GM18861 (cell line): ENCODE measurements around the gene SMIM20.
A peak's percentile ranks its signal among the peaks of the same experiment; 100 is the strongest.

Experiments used
- ATAC-seq: cut with Tn5 transposase; IDR thresholded peaks from one replicate; pipeline ENCODE4 v1.9.1; 2021; ENCODE audit not compliant: unreplicated experiment

SMIM20 gene

DNA sequence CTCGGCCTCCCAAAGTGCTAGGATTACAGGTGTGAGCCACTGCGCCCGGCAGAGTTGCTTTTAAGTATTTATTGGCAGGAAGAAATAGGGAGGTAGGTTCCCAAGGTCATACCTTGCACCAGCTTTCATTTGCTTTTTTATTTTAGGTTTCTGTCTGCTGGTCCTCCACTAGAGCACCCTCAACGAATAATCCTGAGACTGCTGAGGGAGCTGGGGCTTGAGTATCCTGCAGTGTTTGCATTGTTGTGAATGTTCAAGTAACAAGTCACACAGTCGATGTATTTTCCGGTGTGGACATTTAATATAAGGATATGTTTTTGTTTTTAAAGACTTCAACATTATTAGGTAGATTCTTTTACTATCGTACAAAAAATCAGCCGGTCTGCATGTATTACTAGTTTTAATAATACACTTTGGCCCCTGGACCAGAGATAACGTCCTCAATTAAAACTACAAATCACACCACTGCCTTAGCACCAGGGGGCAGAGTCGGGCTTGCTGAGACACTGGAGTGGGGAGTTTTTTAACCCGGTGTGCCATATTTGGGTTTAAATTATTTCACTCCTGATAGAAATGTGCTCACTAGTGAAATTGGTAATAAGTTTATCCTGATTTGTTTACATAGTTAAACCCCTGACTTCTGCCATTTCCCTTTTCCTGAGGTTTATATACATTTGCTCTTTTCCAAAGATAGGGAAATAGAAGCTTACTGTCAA lies 11.6 kb downstream of the SMIM20 start:
- ATAC-seq: peak; percentile 62

DNA sequence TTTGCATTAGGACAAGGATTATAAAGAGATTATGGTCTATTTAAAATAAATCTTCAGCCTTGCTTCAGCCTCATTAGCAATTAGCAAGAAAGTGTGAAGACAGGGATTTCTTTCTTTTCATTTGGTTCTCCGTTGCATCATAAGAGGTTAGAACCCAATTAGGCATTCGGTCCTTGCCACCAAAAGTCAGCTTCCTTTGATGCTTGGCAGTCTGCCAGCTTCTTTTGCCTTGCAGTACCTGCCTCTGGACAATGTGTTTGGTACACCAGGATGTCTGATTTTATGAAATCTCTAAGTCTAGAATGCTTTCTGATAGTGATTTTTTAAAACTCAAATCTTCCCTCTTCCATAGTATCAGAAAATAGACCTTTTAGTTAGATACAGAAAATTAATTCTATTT lies 12.4 kb downstream of the SMIM20 start:
- no peak for ATAC-seq

DNA sequence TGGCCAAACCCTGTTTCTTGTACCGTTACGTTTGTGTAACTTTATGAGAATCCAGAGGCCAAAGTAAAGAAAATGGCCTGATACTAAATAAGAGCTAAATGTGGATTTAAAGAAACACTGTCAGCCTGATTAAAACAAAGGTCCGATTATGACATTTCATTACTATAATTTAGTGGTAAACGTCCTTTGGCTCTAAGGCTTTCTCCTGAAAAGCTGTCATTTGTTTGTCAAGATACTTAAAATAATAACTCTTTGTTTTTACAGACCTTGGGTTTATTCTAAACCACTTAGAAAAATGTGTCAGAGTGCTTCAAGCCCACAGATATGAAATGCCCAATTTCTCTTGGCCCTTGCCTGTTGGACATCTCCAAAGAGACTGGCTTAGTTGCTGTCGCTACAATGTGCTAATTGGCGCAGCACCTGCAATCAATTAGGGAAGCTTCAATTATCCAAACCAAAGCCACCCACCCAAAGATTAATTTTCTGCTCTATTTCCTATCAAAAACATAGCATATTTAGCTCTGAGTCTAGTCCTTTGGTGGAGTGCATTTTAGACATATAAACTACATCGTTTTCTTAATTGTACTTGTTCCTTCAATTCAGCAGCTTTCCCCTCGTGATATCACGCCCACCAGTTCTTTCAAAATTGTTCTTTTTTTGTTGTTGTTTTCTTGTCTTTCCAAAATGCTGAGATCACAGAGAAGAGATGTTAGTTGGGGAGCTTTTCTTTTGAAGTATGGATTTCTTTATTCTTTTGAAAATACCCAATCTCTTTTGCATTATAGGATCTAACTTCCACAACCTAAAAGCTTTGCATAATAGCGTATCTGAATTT lies 13.6 kb downstream of the SMIM20 start:
- no peak for ATAC-seq

DNA sequence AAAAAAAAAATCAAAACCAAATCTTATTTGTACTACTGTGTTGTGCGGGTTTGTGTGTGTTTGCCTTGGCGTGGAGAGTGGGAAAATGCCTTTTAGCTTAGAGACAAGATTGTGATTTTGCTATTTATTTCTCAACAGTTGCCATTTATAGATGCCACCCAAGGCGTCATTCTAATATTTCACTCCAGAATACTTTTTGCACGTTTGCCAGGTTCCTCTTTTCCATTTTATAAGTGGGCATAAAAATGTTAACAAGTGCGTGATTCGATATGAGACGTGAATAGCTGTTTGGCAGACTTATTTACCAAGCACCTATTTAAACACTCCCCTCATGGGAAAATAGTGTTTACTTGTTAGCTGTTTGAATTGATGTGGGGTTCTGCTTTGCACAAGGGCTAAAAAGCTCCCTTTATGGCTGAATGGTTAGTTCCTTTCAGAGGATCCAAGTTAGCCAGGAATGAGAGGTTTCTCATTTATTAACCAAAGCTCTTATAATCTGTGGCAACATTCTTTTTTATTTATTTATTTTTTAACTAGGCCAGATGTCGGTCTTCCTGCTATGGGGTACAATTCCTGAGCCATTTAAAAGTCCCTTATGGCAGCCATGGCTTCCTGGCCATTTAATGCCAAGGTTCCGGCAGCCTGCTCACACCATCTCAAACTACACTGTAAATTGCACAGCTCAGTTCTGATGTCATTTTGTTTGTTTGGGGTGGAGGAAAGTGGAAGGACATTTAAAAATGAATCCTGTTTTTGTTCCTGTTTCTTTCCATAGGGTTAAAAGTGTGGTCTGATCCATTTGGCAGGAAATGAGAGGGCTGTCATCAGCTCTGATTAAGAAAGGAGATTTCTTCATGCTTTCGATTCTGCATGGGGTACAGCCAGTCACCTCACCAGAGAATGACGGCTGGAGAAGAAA lies 14.6 kb downstream of the SMIM20 start:
- no peak for ATAC-seq

DNA sequence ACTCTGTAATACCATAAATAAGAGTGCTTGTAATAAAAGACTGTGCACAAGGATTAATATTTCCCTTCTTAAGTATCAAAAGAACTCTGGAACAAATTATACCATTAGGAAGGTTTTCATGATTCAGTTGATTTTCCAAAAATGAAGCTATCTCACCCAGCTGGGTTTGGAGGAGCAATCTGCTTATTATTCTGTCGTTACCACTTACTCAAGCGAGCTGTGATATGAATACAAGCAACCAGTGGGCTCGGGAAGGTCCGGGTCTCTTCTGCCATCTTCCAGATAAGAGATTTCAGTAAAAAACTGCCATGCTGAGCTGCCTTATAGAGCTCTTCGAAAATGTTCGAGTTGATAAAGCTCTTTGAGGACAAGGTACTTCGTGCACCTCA lies 15.3 kb downstream of the SMIM20 start:
- ATAC-seq: no peak

DNA sequence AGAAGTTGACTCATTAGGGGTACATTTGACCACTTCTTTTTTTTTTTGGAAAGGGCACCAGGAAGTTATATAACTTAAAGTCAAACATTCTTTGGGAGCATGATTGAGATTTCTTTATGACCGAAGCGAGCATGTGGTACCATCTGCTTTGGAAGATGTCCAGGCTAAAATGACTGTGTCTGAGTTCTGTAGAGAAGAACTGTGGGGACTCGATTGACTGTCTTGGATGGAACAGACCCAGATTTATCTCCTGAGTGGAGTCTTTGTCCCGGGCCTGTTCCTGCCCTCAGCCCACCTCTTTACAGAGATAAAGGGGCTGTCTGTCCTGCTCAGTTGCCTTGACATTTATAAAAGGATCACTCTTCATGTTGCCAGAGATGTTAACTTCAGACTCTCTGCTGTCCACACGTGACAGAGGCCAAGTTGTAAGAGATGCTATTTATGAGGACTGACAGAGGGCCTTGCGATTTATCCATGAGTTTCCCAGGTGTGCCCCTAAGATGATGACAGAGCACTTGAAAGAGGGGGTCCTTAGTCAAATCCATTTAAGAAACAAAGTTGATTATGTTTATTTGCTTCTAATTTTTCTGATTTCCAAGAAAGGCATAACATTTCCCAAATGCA lies 16.8 kb downstream of the SMIM20 start:
- no peak for ATAC-seq

DNA sequence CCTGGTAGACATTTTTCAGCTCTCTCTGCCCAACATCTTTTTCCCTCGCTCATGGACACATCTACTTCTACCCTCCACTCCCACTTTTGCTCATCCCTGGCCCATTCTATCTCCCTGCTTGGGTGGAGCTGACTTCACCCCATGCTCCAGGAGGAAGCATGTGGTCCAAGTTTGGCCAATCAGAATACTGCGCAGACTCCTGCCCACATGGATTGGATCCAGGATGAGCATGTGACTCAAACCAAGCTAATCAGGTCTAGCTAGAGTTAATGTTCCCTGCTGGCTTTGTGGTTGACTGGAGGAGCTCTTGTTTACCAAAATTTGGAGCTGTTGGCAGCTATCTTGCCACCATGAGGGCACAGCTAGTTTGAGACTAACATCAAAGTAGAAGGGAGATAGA lies 22.7 kb downstream of the SMIM20 start:
- no peak for ATAC-seq

DNA sequence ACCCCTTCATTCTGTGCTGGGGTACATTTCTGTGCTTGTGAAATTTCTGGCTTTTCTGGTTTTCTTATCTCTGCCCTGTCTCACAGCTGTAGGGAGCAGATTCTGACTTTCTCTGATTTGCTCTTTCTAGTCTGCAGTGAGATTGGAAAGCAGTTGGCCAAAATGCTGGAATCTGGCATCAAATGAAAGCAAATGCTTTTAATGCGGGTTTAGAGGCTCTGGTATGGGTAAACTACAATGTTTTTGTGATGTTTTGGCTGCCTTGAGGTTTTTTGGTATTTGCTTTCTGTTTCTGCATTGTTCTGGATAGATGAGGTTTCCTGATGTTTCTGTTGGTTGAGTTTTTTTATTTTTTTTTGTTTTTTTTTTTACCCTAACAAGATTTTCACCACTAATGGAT lies 23.8 kb downstream of the SMIM20 start:
- ATAC-seq: no peak

DNA sequence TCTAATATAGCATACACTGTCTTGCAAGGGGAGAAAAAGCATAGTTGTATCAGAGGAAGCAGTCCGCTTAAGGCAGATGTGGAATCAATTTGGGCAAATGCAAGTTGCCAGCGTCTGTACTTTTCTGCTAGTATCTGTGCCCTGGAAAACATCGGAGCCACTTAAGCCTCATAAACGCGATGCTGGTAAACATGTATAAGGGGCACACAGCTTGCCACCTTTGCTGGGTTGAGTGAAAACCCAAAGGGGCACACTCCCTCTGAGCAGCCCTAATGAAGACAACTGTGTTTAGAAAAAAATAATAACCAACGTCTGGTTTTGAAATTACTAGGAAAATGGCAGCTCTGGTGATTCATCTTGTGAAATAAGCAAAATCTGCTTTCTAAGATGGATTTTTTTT lies 24.3 kb downstream of the SMIM20 start:
- peak; percentile 26 for ATAC-seq

DNA sequence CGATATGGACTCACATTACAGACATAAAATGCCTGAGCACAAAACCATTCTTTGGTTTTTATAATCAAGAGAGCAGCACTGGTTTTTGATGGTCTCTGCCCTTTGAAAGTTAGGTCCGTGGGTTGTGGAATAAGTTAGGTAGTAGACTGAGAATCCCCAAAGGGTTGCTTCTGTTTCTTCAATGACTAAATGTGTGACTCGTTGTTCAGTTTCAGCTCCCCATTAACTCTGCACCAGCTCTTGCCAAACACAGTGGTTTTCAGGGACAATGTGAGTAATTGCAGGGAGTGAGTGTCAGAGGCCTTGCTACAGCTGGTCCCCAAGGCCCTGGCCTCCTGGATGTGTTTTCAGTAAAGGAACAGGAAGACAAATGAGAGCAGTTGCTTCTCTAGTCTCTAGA lies 24.8 kb downstream of the SMIM20 start:
- peak; percentile 95 for ATAC-seq

DNA sequence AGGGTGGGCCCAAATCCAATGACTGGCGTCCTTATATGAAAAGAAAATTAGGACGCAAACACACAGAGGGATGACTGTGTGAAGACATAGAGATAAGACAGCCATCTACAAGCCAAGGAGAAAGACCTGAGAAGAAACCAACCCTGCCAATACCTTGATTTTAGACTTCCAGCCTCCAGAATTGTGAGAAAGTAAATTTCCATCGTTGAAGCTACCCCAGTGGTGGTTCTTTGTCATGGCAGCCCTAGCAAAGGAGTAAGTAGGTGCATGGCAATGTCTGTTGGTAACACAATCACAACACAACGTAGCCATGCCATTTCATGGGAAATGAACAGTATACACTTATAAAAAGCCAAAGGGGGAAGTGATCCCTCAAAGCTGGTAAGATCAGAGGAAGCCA lies 25.3 kb downstream of the SMIM20 start:
- ATAC-seq: no peak

DNA sequence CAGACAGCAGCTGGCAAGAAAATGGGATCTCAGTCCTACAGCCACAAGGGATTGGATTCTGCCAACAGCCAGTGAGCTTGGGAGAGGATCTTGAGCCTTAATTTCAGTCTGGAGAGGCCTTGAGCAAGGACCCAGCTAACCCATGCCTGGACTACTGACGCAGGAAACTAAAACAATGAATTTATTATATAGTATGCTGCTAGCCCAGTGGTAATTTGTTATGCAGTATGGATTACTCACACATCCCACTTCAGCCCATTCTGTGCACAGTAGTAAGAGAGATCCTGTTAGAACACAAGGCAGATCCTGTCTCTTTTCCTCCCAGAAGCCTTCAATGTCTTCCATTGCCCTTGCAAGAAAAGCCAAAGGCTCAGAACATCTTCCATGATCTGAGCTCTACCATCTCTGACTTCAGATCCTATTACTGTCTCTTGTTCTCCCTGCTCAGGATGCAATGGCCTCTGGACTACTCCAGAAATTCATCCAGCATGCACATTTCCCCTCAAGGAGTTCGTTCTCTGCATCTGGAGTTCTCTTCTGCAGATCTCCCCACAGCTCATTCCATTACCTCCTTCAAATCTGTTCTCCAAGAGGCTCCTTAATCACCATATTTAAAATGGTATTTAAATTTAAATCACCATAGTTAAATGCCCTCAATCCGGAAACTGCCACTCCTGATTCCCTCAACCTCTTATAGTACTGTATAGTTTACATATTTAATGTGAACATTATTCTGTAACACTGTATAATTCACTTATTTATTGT lies 27.6 kb downstream of the SMIM20 start:
- ATAC-seq: no peak

DNA sequence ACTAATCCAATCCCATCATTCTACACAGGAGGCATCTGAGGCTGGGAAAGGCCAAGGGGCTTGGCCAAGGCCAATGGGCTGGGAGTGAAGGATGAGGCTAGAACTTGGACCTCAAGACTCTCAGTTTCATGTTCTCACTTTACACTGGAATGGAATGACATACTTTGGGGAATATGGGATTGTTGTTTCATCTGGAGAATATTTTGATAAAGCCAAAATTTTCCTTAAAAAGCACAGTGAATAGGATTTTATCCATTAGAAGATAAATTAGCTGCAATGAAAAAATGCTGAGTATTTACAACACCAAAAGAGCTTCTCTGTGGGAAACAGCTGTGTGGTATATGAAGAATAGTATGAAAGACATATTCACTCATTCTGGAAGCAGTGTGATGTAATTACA lies 29.3 kb downstream of the SMIM20 start:
- ATAC-seq: no peak

DNA sequence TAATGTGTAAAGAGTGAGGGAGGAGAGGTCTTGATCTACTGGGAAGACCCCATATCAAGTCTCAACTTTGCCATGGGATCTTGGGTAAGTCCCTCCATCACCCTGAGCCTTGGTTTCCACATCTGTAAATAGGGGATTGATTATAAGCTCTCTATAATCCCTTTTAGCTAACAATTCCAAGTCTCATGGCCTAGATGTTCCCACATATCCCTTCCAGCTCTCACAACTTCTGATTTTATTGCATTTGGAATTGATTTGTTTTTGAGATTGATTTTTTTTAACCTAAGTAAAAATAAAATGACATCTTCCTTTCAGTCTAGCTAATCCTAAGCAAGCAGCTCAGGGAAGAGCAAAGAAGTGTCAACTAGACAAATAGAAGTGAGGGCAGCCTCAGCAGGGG lies 29.8 kb downstream of the SMIM20 start:
- no peak for ATAC-seq

DNA sequence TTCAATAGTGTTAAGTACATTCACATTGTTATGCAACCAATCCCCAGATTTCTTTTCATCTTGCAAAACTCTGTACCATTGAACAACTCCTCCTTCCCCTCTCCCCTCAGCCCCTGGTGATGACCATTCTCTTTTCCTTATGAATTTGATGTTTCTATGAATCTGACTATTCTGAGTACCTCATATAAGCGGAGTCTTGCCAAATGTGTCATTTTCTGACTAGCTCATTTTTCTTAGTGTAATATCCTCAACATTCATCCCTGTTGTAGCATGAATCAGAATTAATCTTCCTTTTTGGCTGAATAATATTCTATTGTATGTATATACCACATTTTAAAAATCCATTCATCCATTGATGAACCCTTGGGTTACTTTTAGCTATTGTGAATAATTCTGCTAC lies 34.0 kb downstream of the SMIM20 start:
- no peak for ATAC-seq

DNA sequence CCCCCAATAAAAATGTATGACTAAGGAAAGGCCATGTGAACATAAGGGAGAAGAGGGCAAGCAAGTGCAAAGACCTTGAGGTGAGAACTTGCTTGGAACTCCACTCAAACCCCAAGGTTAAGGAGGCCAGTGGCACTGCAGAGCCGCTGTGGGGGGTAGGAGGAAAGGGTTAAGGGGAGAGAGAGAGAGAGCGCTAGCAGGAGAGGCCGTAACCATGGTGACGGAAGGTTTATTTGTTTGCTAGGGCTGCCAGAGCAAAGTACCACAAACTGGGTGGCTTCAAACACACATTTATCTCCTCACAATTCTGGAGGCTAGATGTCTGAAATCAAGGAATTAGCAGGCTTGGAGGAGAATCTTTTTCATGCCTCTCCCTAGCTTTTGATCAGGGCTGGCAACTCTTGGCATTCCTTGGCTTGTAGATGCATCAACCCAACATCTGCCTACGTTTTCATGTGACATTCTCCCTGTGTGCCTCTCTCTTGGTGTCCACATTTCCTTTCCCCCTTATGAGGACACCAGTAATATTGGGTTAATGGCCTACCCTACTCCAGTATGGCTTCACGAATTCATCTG lies 35.2 kb downstream of the SMIM20 start:
- no peak for ATAC-seq

DNA sequence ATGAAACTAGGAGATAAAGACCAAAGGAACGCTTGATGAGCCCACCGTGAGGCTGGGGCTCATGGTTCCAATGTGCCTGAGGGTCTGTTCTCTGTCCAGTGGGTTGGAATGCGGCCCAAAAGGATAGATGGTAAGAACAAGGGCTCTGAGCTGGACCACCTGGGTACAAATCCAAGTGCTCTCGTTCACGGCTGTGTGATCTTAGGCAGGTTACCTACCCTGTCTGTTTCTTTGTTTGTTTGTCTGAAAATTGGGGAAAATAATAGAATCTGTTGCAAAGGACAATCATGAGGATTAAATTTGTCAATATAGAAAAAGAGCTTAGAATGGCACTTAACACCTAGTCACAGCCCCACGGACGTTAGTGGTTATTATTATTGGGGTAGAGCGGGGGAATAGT lies 36.0 kb downstream of the SMIM20 start:
- ATAC-seq: no peak

DNA sequence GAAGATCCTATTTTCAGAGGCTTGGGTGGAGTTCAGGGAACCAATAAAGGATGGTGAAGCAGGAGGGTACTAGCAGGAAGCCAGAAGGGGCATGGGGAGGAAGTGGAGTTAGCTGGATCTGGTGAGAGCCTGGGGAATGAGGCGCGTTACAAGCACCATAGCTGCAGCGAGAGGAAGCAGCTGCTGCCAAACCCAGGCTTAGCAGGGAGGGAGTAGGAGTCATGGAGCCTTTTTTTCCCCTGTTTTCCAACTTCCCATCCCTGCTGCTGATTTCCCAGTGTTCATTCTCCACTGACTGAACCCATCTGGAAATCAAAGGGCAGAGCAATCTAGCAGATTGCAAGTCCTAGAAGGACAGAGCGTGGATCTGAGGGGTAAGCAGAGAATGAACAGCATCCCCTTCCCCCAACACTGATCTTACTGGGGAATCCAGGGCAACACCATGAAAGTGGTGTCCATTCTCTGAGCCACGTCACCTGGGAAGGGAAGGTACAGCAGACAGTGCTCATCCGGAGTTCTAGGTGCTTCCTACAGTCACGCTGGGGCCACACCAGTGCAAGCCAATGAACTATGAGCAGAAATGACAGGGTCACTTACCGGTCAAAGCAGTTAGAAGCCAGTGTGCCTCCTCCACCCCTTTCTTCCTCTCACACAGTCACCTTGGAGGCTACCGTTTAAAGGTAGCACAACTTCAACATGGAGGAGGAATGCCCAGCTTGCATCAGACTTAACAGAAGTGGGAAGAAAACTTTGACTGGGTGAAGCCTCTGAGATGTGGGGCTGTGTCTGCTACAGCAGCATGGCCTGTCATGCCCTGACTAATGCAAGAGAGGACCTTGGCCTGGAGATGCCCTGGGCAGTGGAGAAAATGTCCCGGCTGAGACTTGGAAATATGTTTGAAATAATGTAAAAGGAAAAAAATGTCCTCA lies 36.7 kb downstream of the SMIM20 start:
- no peak for ATAC-seq

DNA sequence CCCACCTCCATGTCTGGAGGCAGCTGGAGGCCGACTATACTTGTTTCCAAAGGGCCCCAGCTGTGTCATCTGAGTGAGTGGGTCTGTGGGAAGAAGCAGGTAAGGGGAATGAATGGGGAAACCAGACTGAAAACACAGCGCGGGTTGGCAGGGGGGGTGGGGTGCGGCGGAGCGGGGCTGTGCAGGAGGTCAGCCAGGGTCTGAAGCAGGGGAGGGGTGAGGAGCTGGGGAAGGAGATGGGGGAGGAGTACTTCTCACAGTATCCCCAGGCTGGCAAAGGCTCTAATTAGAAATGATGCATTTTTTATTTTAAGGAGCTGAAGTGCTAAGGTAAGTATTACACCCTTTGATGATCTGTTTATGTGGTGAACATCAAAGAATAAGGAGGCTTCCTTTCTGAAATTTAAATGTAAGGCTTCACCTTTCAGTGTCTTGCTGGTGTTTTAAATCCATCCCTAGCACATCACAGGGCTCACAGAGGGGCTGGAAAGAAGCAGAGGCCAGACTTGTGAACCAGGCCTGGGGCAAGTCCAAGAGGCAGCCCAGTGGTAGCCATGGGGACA lies 37.5 kb downstream of the SMIM20 start:
- ATAC-seq: no peak
